Stimulated activated CD4-positive, alpha-beta T cell treated with anti-CD3 and anti-CD28 coated beads, Interleukin-4, amount 100 ng/mL, for 1 hour (primary cell): ENCODE measurements around the gene NLRP6.
"Not testable (repeated sequence)": the region's sequence is repeated elsewhere in the genome, so short reads cannot be mapped to it uniquely, and the experiment has no call there.

Experiments
- DNase-seq: peaks from one replicate; pipeline ENCODE4 v3.0.0-alpha.2; 2020

Gene NLRP6

GRCh38 chr11:326842-327580 is 48.8 kb downstream of the NLRP6 start:
- peak; percentile 52 for DNase-seq

- no peak for DNase-seq
Measured at GRCh38 chr11:327581-327923, 49.3 kb downstream of the NLRP6 start.

- DNase-seq, result no peak
Measured at GRCh38 chr11:328012-328411, 49.8 kb downstream of the NLRP6 start.

- DNase-seq, result not testable (repeated sequence)
Measured at GRCh38 chr11:328516-329100, 50.4 kb downstream of the NLRP6 start.

GRCh38 chr11:329886-330253 is 51.7 kb downstream of the NLRP6 start:
- DNase-seq, result no peak

GRCh38 chr11:330307-330693 is 52.1 kb downstream of the NLRP6 start:
- DNase-seq, result no peak

GRCh38 chr11:330694-331357 is 52.6 kb downstream of the NLRP6 start:
- no peak for DNase-seq

- no peak for DNase-seq
Measured at GRCh38 chr11:331358-332060, 53.3 kb downstream of the NLRP6 start.

GRCh38 chr11:332651-333480 is 54.7 kb downstream of the NLRP6 start:
- no peak for DNase-seq

GRCh38 chr11:333616-334263 is 55.5 kb downstream of the NLRP6 start:
- not testable (repeated sequence) for DNase-seq

GRCh38 chr11:334264-334994 is 56.2 kb downstream of the NLRP6 start:
- DNase-seq, result no peak
